Spleen (tissue), 13 donors: ENCODE results near the gene C14orf132. TPM values are rescaled to one million over a fixed set of nuclear protein-coding genes. Genes with fewer than 3 reads are reported as not detected.

Source experiments
- DNase-seq: peaks from one replicate; pipeline ENCODE4 v3.0.0-alpha.2; 2020
- H3K27ac ChIP-seq, 8 donors: fragments of 200-600 bp; sonication (generic) in 7 of 8; 1 replicate in 4 of 8; 2 replicates in 4 of 8; pipeline versions ENCODE4 v1.5.0 to v1.8.0; 2016 to 2021; ENCODE audit warnings: inconsistent platforms in 4 of 8, mild to moderate bottlenecking in 4 of 8, moderate library complexity in 1 of 8
- H3K27me3 ChIP-seq, 7 donors: fragments of 200-600 bp; sonication (generic) in 6 of 7; replicated peaks in 1 of 7; 1 replicate in 4 of 7; 2 replicates in 3 of 7; pipeline versions ENCODE4 v1.5.0 to v1.8.0; 2016 to 2021; ENCODE audit warnings: inconsistent platforms in 3 of 7, mild to moderate bottlenecking in 1 of 7
- H3K36me3 ChIP-seq, 6 donors: fragments of 200-600 bp; sonication (generic) in 5 of 6; 1 replicate in 4 of 6; 2 replicates in 2 of 6; pipeline versions ENCODE4 v1.5.0 to v1.8.0; 2016 to 2021; ENCODE audit warnings: inconsistent platforms in 2 of 6
- H3K4me1 ChIP-seq, 6 donors: fragments of 200-600 bp; sonication (generic) in 5 of 6; 1 replicate in 3 of 6; 2 replicates in 3 of 6; pipeline versions ENCODE4 v1.5.0 to v1.8.0; 2016 to 2021; ENCODE audit warnings: inconsistent platforms in 3 of 6
- H3K4me3 ChIP-seq, 8 donors: fragments of 200-600 bp; sonication (generic) in 7 of 8; 1 replicate in 4 of 8; 2 replicates in 4 of 8; pipeline versions ENCODE4 v1.5.0 to v1.8.0; 2016 to 2021; ENCODE audit warnings: inconsistent platforms in 4 of 8, mild to moderate bottlenecking in 4 of 8, moderate library complexity in 2 of 8
- H3K9me3 ChIP-seq, 8 donors: fragments of 200-600 bp; sonication (generic) in 7 of 8; 1 replicate in 4 of 8; 2 replicates in 4 of 8; pipeline versions ENCODE4 v1.5.0 to v1.8.0; 2016 to 2021; ENCODE audit warnings: inconsistent platforms in 4 of 8
- CTCF ChIP-seq, 11 experiments: fragments of 200-600 bp in 7 of 11; fragments of 450-650 bp in 4 of 11; sonication (generic) in 4 of 11; IDR thresholded peaks in 8 of 11; conservative IDR thresholded peaks in 3 of 11; 1 replicate in 7 of 11; 2 replicates in 4 of 11; pipeline versions ENCODE4 v1.4.0 to v1.8.0; 2016 to 2021; ENCODE audit warnings: antibody characterized with exemption in 11 of 11, inconsistent platforms in 4 of 11, mild to moderate bottlenecking in 1 of 11
- POLR2A ChIP-seq, 3 donors: fragments of 450-650 bp; IDR thresholded peaks; one replicate each; pipeline ENCODE4 v1.5.1; 2017; ENCODE audit warnings: antibody characterized with exemption in 3 of 3, mild to moderate bottlenecking in 1 of 3
- POLR2AphosphoS5 ChIP-seq, 3 donors: sonication (generic); formaldehyde crosslinking; IDR thresholded peaks; one replicate each; pipeline ENCODE4 v1.5.1; 2017; ENCODE audit warnings: antibody characterized with exemption in 3 of 3
- WGBS, 5 donors: extraction: QIAGEN DNeasy Blood & Tissue Kit in 3 of 5; methylation state at CpG; one replicate each; pipeline versions ENCODE4 v1.1.5 to v1.1.7; 2013 to 2018; 5-methylcytosine and 5-hydroxymethylcytosine counted together
- intact Hi-C: fragments of 100-400 bp; cut with DNase I; formaldehyde crosslinking; loops from one replicate; pipeline ENCODE4 v1.15.0; 2023; ENCODE audit warnings: low total_unique reads
- long read RNA-seq, 2 donors: transcript quantifications; one replicate each; lab custom pipeline, GENCODE V29; 2026
- polyA plus RNA-seq, 3 donors: library from polyadenylated mRNA; stranded (reverse); fragments of 200-250 nt; gene quantifications; one replicate each; pipeline ENCODE4 v1.2.1, GENCODE V29; 2013
- total RNA-seq, 7 donors: library from RNA; depleted of rRNA in 3 of 7; stranded (reverse); fragments of >200 nt in 3 of 7; fragmentation: NEBNext Ultra II Directional in 4 of 7; extraction: Animal tissue kit (Norgen Biotek cat#: 25700) in 4 of 7; gene quantifications; one replicate each; pipeline versions ENCODE4 v1.1.0 to v1.2.1, GENCODE V29; 2016 to 2021
- donor health status: healthy with polysubstance abuse.
- donor health status: DM: no; HTN: no; CAD: no; lungs with moderate emphysema.
- donor health status: DM: no; HTN: no; CAD: no.
- donor health status: Bipolar disorder and iron deficiency.
- donor health status: healthy.
- donor health status: DM: no; HTN: no; CAD: no.
- donor health status: DM: yes; HTN: yes; CAD: no.

Gene C14orf132
- total RNA-seq (10 to 100 TPM in 4 of 7 donors, 1 to 10 TPM in 3; 3.0 to 16.4 (median 10.2) TPM), polyA plus RNA-seq (1 to 10 TPM; 1.8 to 3.5 (median 1.8) TPM)
- long read RNA-seq, donor 1, full-length matches to known transcripts: 2 of 2 reads
- long read RNA-seq, donor 1, partial matches to known transcripts: 0 of 2 reads
- long read RNA-seq, donor 1, other reads (novel, unspliced or antisense): 0 of 2 reads
- long read RNA-seq, donor 2, full-length matches to known transcripts: 7 of 7 reads
- long read RNA-seq, donor 2, partial matches to known transcripts: 0 of 7 reads
- long read RNA-seq, donor 2, other reads (novel, unspliced or antisense): 0 of 7 reads

DNA sequence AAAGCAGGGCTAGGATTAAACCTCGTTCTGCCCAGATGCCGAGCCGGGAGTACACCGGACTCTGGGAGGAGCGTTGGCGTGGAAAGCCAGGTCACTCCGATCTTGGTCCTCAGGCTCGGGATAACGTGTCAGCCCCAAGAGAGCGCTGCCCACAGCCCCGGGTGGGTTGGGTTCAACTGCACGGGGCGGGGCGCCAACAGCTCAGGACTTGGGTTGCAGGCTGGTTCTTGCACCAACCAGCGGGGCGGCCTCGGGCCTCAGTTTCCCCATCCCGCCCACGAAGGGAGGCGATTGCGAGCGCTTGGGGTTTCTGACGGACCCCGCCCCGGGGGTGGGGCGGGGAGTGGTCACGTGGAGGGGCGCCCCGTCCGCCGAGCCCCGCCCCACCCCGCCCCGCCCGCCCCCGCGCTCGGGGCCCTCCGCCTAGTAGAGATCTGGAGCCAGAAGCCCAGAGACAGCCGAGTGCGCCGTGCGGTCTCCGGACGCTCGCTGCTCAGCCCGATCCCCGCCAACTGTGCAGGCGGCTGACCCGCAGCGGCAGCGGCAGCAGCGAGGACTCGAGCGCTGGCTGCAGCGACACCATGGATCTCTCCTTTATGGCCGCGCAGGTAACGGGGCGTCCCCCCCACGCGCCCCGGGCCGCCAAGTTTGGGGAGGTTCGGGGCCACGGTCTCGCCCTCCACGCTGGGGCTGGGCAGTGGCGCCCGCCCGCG, at the start of gene C14orf132:
Gene C14orf132, plus strand, starts transcription at position 443 of the 713 bp plus-strand sequence. Its CDS starts 139 bp downstream, at position 582.
- WGBS, 5 donors: 1 to 4% (median 2%) methylated on average over 18 to 72 of the region's 72 CpGs

DNA sequence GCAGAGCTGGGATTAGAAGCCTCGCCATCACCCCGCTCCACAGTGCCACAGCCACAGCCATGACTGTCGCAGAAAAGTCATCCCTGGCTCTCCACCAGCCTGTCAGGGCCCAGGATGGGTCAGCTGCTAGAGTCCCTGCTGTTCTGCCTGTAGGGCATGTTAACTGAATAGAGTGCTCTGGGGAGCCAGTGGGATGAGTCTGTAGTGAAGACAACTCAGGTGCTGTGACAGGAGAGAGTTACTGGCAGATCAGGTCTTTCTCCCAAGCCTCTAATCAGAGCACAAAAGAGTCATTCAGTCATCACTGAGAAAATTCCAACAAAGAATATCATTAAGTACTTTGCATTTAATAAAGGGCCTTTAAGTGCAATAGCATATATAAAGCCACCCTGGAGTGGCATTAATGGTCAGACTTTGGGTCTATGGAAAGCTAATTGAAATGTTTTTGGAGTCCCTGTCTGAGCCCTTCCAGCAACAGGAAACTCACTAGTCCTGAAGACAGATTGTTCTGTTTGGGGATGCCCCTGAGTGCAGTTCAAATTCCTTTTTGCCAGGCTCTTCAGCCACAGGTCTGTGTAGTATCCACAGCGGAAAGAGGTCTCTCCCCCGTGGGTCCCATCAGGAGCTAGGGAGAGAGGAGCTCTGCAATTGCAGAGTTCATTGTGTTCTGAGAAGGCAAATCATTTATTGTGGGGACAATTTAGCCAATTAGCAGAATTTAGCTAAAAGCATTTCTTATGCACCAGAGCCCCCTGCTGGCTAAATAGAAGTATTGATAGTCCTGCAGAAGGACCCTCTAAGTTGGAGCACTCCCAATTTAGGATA, 45.2 kb upstream of the C14orf132 start:
- Histone ChIP-seq H3K36me3 (no peaks in the 10 kb centered on the region), H3K27ac (no peak overlapping the region), H3K27me3 (peaks cover 0 to 42% (median 8%) of the 10 kb centered on the region in 7 donors), H3K4me1 (no peaks in the 10 kb centered on the region), H3K9me3 (peaks cover 0 to 33% (median 20%) of the 10 kb centered on the region in 8 donors), H3K4me3 (no peak overlapping the region)
- DNase-seq: no peak
- no peak for TF ChIP-seq POLR2A (IDR thresholded peaks at IDR 0.05)
- TF ChIP-seq POLR2AphosphoS5 (IDR thresholded peaks at IDR 0.05): no peak
- TF ChIP-seq CTCF (IDR thresholded peaks at IDR 0.05 in 8 of 11, conservative IDR thresholded peaks at IDR 0.05 in 3 of 11): peak; percentile 49 to 83 (median 71)
- intact Hi-C loops: loop anchor here (2.0 to 10.0 kb wide), 2 partner anchors 219 to 433 kb away; no protein-coding TSS in a partner anchor
- 39 to 56% (median 47%) methylated on average over 4 to 5 of the region's 5 CpGs for WGBS, 5 donors

More for the DNA sequence above, at the start of gene C14orf132:
- peak within 1 kb of the TSS in 6 of 8 donors; percentile 51 to 82 (median 64) for H3K27ac ChIP-seq
- no peaks in the 10 kb centered on the region for H3K36me3 ChIP-seq
- H3K4me3 ChIP-seq: peak within 1 kb of the TSS; percentile 40 to 84 (median 56)
- H3K27me3 ChIP-seq: peaks cover 0 to 72% (median 40%) of the 10 kb centered on the region in 7 donors
- peaks cover 0 to 40% (median 27%) of the 10 kb centered on the region in 6 donors for H3K4me1 ChIP-seq
- DNase-seq: peak; percentile 79
- intact Hi-C loops: no loop called here
- peaks cover 0 to 3% (median 0%) of the 10 kb centered on the region in 8 donors for H3K9me3 ChIP-seq
- TF ChIP-seq POLR2A (IDR thresholded peaks at IDR 0.05) (no peak), CTCF (IDR thresholded peaks at IDR 0.05 in 8 of 11, conservative IDR thresholded peaks at IDR 0.05 in 3 of 11) (no peak), POLR2AphosphoS5 (IDR thresholded peaks at IDR 0.05) (peak; percentile 59 to 81 (median 78))

GRCh38 chr14:95994593-95994928, 44.6 kb upstream of the C14orf132 start:
- Histone ChIP-seq H3K27ac (no peak overlapping the region), H3K9me3 (peaks cover 0 to 32% (median 20%) of the 10 kb centered on the region in 8 donors), H3K27me3 (peaks cover 0 to 42% (median 8%) of the 10 kb centered on the region in 7 donors), H3K4me1 (no peaks in the 10 kb centered on the region), H3K36me3 (no peaks in the 10 kb centered on the region), H3K4me3 (no peak overlapping the region)
- no peak for DNase-seq
- 18 to 31% (median 21%) methylated on average over 3 of the region's 3 CpGs for WGBS, 5 donors
- intact Hi-C loops: loop anchor here (2.0 to 10.0 kb wide), 2 partner anchors 220 to 434 kb away; no protein-coding TSS in a partner anchor
- no peak for TF ChIP-seq POLR2AphosphoS5 (IDR thresholded peaks at IDR 0.05)
- peak in 2 of 11 experiments; percentile 21 to 29 for TF ChIP-seq CTCF (IDR thresholded peaks at IDR 0.05 in 8 of 11, conservative IDR thresholded peaks at IDR 0.05 in 3 of 11)
